Activated CD4-positive, alpha-beta T cell treated with anti-CD3 and anti-CD28 coated beads for 4 hours (primary cell): ENCODE results near the gene ANAPC1.
A peak's percentile ranks its signal among the peaks of the same experiment; 100 is the strongest.
"Not testable (repeated sequence)": the region's sequence is repeated elsewhere in the genome, so short reads cannot be mapped to it uniquely, and the experiment has no call there.

Experiments used
- DNase-seq, 2 donors: peaks; one replicate each; pipeline ENCODE4 v3.0.0-alpha.2; 2020

The ANAPC1 gene, protein sequence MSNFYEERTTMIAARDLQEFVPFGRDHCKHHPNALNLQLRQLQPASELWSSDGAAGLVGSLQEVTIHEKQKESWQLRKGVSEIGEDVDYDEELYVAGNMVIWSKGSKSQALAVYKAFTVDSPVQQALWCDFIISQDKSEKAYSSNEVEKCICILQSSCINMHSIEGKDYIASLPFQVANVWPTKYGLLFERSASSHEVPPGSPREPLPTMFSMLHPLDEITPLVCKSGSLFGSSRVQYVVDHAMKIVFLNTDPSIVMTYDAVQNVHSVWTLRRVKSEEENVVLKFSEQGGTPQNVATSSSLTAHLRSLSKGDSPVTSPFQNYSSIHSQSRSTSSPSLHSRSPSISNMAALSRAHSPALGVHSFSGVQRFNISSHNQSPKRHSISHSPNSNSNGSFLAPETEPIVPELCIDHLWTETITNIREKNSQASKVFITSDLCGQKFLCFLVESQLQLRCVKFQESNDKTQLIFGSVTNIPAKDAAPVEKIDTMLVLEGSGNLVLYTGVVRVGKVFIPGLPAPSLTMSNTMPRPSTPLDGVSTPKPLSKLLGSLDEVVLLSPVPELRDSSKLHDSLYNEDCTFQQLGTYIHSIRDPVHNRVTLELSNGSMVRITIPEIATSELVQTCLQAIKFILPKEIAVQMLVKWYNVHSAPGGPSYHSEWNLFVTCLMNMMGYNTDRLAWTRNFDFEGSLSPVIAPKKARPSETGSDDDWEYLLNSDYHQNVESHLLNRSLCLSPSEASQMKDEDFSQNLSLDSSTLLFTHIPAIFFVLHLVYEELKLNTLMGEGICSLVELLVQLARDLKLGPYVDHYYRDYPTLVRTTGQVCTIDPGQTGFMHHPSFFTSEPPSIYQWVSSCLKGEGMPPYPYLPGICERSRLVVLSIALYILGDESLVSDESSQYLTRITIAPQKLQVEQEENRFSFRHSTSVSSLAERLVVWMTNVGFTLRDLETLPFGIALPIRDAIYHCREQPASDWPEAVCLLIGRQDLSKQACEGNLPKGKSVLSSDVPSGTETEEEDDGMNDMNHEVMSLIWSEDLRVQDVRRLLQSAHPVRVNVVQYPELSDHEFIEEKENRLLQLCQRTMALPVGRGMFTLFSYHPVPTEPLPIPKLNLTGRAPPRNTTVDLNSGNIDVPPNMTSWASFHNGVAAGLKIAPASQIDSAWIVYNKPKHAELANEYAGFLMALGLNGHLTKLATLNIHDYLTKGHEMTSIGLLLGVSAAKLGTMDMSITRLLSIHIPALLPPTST (N-terminal part only)

DNA sequence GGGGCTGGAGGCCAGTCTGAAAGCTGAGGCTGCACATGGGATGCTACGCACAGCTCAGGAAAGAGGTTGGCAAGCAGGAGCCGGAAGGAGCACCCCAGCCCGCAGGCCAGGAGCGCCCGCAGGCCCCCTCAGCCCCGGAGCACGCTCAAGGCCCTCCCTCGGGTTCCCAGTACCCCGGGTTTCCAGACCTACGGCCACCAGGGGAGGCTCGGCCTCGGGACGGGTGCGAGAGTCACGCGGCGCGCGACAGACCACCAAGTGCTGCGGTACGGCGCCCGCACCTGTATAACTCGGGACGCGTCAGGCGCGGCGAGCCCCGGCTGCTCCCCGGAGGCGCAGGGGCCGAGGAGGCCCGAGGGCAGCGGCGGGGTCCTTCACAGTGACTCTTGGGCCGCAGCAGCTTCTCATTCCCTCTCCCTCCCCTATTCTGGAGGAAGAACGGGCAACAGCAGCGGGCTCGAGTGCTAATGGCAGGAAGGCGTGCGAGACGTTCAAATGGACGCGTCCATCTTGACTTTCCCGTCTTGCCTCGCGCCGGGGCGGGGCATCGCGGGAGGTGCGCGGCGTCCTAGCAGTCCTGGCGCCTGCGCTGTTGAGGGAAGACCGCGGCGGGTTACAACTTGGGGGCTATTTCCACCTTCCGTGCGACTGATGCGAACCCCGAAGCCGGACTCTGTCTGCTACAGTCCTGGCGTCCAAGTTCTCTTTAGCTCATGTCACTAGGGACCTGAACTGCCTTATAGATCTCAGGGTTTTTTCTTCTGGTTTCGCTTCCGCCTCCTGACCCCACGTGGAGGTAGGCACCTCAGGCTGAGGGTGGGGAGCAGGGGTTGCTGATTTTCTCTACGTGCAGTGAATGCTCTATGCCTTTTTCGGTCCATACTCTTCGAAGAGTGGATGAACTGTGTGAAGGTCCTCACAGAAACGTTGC is at the start of gene ANAPC1:
Gene ANAPC1, minus strand, starts transcription at position 533 of the 931 bp plus-strand sequence. CDS start 3,368 bp downstream, outside the sequence.
- peak; percentile 85 for DNase-seq

DNA sequence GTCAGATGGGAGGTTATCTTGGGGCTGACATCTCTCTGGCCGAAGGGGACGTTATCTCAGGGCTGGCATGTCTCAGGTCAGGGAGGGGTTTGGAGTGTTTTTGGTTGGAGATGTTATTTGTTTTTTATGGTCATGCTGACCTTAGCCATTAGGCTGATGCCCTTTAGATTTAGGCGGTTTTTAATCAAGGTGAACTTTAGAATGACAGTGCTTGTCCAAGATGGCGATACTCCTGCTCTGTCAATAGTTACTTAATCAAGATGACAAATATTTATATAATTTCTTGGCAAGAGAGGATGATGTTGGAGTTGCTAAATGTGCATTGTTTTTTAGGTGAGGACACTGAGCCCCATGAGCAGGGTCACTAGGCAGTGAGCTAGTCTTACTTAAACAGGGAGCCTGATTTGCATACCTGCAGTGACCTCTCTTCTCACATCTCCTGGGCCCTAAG is 48.9 kb upstream of the ANAPC1 start:
- DNase-seq: no peak

GRCh38 chr2:111930875-111931274 is 46.9 kb upstream of the ANAPC1 start:
- DNase-seq: no peak

DNA sequence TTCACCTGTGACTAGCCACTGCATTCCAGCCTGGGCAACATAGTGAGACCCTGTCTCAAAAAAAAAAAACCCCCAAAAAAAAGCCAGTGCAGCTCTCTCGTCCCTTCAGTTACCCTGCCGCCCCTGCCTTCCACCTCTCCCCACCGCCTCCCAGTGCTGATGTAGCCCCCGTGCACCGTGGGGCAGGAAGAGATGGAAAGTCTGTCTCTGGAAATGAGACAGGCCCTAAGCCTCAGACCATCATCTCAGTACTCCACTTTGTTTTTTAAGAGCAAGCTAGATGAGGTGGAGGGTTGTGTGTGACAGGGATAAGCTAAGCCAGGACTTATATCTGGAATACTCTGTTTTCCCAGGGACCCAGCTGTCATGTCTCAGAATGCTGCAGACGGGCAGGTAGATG is 46.4 kb upstream of the ANAPC1 start:
- DNase-seq: no peak

- no peak for DNase-seq
These were observed 43.7 kb upstream of the ANAPC1 start for GRCh38 chr2:111927723-111928122.

DNA sequence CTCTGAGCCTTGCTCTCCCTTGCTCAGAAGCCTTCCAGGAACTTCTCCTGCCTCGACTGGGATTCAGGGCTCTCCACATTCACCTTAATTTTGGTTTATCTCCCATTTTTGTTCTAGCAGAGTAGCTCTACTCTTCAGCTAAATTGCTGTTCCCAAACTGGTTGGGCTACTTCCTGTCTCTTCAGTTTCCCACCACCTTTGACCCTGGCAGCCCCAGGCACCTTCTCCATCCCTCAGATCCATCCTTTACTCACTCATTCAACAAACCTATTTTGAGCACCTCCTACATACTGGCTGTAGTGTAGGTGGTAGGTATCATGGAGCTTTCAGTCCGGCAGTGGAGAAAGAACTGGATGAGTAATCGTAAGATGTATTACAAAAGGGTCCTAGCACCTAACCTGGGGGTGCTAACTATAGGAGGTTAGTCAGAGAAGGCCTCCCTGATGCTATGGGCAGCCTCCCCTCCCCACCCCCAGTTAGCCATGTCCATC is 40.7 kb upstream of the ANAPC1 start:
- DNase-seq: no peak

- DNase-seq: no peak
These were observed 39.3 kb upstream of the ANAPC1 start for GRCh38 chr2:111923276-111923804.

DNA sequence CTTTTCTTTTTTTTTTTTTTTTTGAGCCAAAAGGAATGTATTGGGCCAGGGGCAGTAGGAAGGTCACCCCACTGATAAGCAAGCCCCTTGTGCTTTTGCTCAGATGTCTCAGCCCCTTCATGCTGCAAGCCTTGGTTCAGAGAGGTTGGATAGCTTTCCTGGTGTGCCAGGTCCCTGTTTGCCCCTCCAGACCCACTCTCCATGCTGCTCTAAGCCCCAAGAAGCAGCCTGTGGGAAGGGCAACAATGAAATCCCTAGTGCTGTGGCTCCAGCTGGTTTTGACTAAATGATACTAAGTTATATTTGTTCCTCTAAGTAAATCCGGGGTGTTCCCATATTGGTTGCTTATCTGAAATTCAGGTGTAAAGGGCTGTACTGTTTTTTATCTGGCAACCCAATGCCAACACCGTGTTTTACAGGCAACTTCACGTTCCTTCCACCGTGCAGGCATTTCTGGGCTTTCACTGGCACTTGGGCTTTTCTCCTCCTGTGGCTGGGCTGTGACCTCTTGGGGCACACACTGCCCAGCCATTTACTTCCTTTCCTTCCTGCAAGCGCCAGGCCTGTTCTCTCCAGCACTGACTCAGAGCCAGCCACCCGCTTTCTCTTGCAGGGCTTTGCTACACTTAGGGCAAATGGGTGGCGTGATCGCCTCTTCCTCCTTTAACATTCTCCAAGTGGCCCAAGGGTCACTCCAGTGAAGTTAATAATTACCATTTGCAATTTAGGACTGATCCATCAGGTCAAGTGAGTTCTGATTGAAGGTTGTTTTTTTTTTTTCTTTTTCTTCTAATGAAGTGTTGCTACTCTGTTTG is 36.0 kb upstream of the ANAPC1 start:
- DNase-seq: no peak

- no peak for DNase-seq
These were observed 35.4 kb upstream of the ANAPC1 start for GRCh38 chr2:111919365-111919764.

DNA sequence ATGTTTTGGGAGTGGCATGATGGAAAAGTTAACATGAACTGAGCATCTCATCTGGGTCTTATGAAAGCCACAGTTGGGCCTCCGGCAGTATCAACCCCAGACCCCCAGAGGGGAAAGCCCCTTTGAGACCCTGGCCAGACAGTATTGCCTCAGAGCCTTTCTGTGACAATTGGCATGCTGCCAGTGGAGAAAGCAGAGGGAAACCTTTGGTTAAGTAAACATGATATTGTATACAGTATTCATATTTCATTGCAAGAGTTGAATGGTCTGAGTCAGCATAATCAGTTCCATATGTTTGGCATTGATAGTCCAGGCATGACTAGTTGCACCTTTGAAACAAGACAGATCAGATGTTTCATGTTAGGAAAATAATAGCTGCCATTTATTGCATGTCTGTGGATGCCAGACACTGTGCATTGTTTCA is 34.4 kb upstream of the ANAPC1 start:
- no peak for DNase-seq

DNA sequence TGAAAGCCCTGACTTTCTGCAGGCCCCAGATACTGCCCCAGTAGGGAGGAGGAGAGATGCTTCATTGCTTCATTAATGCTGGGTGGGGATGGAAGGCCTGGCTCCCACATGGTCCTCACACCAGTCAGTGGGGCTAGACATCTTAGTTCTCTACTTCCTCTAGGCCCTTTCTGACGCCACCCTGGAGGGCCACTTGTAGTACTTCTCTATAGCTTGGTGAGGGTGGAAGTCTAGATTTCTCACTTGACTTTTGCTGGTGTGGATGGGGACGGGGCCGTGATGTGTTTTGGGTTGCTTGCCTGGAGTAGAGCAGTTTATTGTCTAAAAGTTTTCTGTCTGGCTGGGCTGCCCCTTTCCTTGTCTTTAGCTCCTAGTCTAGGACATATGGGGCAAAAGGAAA is 33.1 kb upstream of the ANAPC1 start:
- no peak for DNase-seq

- DNase-seq: no peak
These were observed 28.6 kb upstream of the ANAPC1 start for GRCh38 chr2:111912547-111912946.

- DNase-seq: not testable (repeated sequence)
These were observed 27.4 kb upstream of the ANAPC1 start for GRCh38 chr2:111911295-111911977.

DNA sequence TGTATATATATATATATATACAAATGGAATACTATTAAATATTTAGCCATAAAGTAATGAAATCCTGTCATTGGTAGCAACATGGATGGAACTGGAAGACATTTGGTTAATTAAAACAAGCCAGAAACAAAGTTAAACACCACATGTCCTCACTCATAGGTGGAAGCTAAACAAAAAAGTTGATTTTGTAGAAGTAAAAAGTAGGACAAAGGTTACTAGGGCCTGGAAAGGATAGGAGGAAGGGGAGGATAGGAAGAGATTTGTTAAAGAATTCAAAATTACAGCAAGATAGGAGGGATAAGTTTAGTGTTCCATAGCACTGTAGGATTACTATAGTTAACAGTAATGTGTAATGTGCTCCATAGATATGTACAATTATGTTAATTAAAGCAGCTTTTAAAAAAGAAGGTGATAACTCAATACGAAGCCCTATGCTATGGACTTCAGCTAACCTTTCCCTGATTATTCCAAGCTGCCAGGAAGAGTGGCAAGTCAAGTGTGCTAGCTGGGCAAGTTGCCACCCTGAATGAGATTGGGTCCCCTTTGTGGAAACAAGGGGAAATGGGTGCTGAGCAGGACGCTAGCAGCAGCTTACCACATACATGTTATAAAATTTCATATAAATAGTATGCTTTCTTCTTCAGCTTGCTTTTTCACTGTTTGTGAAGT is 26.8 kb upstream of the ANAPC1 start:
- no peak for DNase-seq

GRCh38 chr2:111909997-111910396 is 26.0 kb upstream of the ANAPC1 start:
- not testable (repeated sequence) for DNase-seq

- DNase-seq: no peak
These were observed 25.1 kb upstream of the ANAPC1 start for GRCh38 chr2:111909079-111909478.

DNA sequence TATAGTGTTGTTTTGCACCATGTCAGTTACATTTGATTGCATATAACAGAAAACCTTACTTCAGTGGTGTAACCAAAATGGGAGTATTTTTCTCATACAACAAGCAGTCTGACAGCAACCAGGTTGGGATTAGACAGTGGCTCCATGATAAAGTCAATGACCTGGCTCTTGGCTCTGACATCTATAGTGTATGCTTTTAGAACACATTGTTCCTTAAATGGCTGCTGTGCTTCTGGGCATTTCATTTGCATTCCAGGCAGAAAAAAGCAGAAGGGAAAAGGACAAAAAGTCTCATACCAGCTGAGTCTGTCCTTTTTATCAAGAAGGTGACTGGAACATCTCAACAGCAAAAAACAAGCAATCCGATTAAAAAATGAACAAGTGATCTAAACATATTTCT is 24.6 kb upstream of the ANAPC1 start:
- no peak for DNase-seq

- no peak for DNase-seq
These were observed 22.2 kb upstream of the ANAPC1 start for GRCh38 chr2:111905990-111906735.
